ENCODE data around the gene DGLUCY.

GRCh38 chr14:91128699-91129098 is 14.8 kb downstream of the DGLUCY start:
- TF ChIP-seq POLR2A (IDR thresholded peaks at IDR 0.05; ENCODE audit: low read depth, low read length), result no peak
- TF ChIP-seq TAF1 (IDR thresholded peaks at IDR 0.05; ENCODE audit: low read depth, low read length), result no peak
- no peak for TF ChIP-seq POLR2AphosphoS5 (IDR thresholded peaks at IDR 0.05; ENCODE audit: low read depth, low read length)
- TF ChIP-seq SPI1 (IDR thresholded peaks at IDR 0.05; ENCODE audit: low read depth, low read length), result no peak
- no peak for TF ChIP-seq PAX5 (IDR thresholded peaks at IDR 0.05; ENCODE audit: insufficient read depth, low read length, severe bottlenecking)
- no peak for TF ChIP-seq POU2F2 (IDR thresholded peaks at IDR 0.05; ENCODE audit: low read depth, low read length)

All from GM12891 (cell line).